HUES64 (cell line): Measurements from ENCODE around the gene ZNF358. TPM values are rescaled to one million over a fixed set of nuclear protein-coding genes. Genes with fewer than 3 reads are reported as not detected.

Source experiments
- H3K27ac ChIP-seq: 2 replicates; pipeline ENCODE4 v1.7.0; 2013; ENCODE audit warnings: low read depth, low read length, inconsistent platforms
- H3K27me3 ChIP-seq: 2 replicates; pipeline ENCODE4 v1.6.1; 2013; ENCODE audit warnings: mild to moderate bottlenecking, low read length; ENCODE audit not compliant: insufficient read depth
- H3K36me3 ChIP-seq: 2 replicates; pipeline ENCODE4 v1.6.1; 2013; ENCODE audit warnings: mild to moderate bottlenecking, low read length; ENCODE audit not compliant: insufficient read depth
- H3K4me1 ChIP-seq: 2 replicates; pipeline ENCODE4 v1.6.1; 2013; ENCODE audit warnings: mild to moderate bottlenecking, low read length, moderate library complexity; ENCODE audit not compliant: insufficient read depth
- H3K4me3 ChIP-seq: 2 replicates; pipeline ENCODE4 v1.5.1; 2013; ENCODE audit warnings: mild to moderate bottlenecking, low read length, moderate library complexity
- H3K9ac ChIP-seq: 2 replicates; pipeline ENCODE4 v1.6.1; 2013; ENCODE audit warnings: mild to moderate bottlenecking, low read depth, low read length
- H3K9me3 ChIP-seq: 2 replicates; pipeline ENCODE4 v1.6.1; 2013; ENCODE audit warnings: low read depth, low read length; ENCODE audit not compliant: insufficient read depth
- WGBS: fragments of 150-250, 120-280 bp; methylation state at CpG from one replicate; pipeline ENCODE4 v1.1.7; 2013; ENCODE audit warnings: missing lambda C conversion rate; 5-methylcytosine and 5-hydroxymethylcytosine counted together
- polyA plus RNA-seq, 2 experiments: library from polyadenylated mRNA; stranded (reverse); fragments of 50-300 nt; gene quantifications; one replicate each; pipeline ENCODE4 v1.2.3, GENCODE V29; 2013

The ZNF358 gene
- 39.2 TPM for polyA plus RNA-seq (2013, experiment 1 of 2)
- polyA plus RNA-seq (2013, experiment 2 of 2) = 51.6 TPM

DNA sequence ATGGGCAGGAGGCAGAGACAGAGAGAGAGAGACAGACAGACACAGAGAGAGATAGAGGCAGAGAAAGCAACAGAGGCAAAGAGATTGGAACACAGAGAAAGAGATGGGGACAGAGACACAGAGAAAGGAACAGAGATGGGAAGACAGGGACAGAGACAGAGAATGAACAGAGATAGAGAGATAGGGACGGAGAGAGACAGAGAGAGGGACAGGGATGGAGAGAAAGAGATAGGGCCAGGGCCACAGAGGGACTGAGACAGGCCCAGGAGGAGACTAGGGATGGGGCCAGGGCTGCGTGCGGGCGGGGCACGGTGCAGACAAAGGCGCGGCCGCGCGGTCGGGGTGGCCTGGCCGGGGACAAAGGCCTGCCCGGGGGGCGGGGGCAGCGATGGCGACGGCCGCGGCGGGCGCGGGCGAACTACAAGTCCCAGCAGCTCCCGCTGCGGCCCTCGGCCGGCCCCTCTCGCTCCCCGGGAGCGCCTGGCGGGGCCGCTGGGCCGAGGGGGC lies at the start of gene ZNF358:
ZNF358 (plus strand) TSS at position 459 of the 507 bp plus-strand sequence. CDS start 3,140 bp downstream, outside the sequence.
- H3K36me3 ChIP-seq = 0 out of 2 replicates have a peak, but pooled peaks cover 9% of the 10 kb centered on the region
- H3K27me3 ChIP-seq = no peaks in the 10 kb centered on the region
- H3K27ac ChIP-seq = peak within 1 kb of the TSS; percentile 49; the same call in 1 of the 2 replicates
- H3K4me3 ChIP-seq = peak within 1 kb of the TSS; percentile 86
- no peaks in the 10 kb centered on the region for H3K9me3 ChIP-seq
- peaks cover 7% of the 10 kb centered on the region for H3K4me1 ChIP-seq
- peak within 1 kb of the TSS; percentile 92 for H3K9ac ChIP-seq
- 2% methylated on average over 33 of the region's 33 CpGs for WGBS

DNA sequence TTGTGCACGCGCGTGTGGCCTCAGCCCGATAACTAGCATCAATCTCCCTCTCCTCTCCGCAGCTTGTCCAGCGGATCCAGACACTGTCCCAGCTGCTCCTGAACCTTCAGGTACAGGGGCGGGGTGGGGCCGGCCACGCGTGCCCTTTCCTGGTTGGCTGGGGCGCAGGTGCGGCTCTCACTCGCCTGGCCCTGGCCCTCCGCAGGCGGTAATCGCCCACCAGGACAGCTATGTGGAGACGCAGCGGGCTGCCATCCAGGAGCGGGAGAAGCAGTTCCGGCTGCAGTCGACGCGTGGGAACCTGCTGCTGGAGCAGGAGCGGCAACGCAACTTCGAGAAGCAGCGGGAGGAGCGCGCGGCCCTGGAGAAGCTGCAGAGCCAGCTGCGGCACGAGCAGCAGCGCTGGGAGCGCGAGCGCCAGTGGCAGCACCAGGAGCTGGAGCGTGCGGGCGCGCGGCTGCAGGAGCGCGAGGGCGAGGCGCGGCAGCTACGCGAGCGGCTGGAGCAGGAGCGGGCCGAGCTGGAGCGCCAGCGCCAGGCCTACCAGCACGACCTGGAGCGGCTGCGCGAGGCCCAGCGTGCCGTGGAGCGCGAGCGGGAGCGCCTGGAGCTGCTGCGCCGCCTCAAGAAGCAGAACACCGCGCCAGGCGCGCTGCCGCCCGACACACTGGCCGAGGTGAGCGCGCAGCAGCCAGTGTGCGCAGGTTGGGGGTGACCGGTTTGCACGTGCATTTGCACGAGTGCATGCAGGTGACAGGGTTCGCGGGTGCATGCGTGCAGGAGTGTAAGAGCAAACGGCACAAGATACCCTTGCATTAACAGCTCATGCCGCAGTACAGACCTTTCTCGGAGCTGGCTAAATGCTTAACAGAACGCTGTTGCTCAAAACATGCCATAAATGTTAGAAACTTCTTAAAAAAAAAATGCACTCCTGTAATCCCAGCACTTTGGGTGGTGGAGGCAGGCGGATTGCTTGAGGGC lies 48.6 kb upstream of the ZNF358 start:
- peaks cover 54% of the 10 kb centered on the region for H3K36me3 ChIP-seq
- WGBS = 97% methylated on average over 86 of the region's 86 CpGs
- H3K27ac ChIP-seq = no peak overlapping the region
- H3K9ac ChIP-seq = no peak overlapping the region
- no peaks in the 10 kb centered on the region for H3K27me3 ChIP-seq
- no peaks in the 10 kb centered on the region for H3K4me1 ChIP-seq
- no peaks in the 10 kb centered on the region for H3K9me3 ChIP-seq
- no peak overlapping the region for H3K4me3 ChIP-seq

DNA sequence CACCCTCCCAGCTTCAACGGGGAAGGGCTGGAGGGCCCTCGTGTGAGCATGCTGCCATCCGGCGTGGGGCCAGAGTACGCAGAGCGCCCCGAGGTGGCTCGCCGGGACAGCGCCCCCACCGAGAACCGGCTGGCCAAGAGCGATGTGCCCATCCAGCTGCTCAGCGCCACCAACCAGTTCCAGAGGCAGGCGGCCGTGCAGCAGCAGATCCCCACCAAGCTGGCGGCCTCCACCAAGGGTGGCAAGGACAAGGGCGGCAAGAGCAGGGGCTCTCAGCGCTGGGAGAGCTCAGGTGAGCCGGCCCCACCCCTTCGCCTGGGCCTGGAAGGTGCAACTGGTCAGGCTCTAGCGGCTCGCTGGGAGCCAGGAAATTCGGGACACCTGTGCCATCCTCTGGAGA lies 47.1 kb upstream of the ZNF358 start:
- Histone ChIP-seq H3K4me1 (no peaks in the 10 kb centered on the region), H3K4me3 (no peak overlapping the region), H3K9ac (no peak overlapping the region), H3K36me3 (peaks cover 44% of the 10 kb centered on the region), H3K9me3 (no peaks in the 10 kb centered on the region), H3K27me3 (no peaks in the 10 kb centered on the region), H3K27ac (no peak overlapping the region)
- WGBS = 91% methylated on average over 24 of the region's 24 CpGs

DNA sequence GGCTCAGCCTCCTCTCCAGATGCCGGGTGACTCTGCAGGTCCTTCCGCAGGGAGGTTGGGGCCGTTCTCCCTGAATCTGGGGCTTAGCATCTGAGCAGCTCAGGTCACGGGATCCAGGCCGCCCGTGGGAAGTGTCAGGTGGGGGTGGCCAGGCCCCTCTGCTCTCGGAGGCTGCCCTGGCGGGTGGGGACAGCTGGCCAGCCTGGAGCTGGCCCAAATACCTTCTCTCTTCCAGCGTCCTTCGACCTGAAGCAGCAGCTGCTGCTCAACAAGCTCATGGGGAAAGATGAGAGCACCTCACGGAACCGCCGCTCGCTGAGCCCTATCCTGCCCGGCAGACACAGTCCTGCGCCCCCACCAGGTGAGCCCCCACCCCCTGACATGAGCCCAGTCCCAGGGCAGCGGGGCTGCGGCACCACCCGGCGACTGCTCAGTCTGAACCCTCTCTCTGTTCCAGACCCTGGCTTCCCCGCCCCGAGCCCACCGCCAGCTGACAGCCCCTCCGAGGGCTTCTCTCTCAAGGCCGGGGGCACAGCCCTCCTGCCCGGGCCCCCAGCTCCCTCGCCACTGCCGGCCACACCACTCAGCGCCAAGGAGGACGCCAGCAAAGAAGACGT lies 46.1 kb upstream of the ZNF358 start:
- Histone ChIP-seq H3K4me3 (no peak overlapping the region), H3K9me3 (no peaks in the 10 kb centered on the region), H3K36me3 (peaks cover 37% of the 10 kb centered on the region), H3K27ac (no peak overlapping the region), H3K27me3 (no peaks in the 10 kb centered on the region), H3K9ac (no peak overlapping the region), H3K4me1 (no peaks in the 10 kb centered on the region)
- 95% methylated on average over 31 of the region's 31 CpGs for WGBS

DNA sequence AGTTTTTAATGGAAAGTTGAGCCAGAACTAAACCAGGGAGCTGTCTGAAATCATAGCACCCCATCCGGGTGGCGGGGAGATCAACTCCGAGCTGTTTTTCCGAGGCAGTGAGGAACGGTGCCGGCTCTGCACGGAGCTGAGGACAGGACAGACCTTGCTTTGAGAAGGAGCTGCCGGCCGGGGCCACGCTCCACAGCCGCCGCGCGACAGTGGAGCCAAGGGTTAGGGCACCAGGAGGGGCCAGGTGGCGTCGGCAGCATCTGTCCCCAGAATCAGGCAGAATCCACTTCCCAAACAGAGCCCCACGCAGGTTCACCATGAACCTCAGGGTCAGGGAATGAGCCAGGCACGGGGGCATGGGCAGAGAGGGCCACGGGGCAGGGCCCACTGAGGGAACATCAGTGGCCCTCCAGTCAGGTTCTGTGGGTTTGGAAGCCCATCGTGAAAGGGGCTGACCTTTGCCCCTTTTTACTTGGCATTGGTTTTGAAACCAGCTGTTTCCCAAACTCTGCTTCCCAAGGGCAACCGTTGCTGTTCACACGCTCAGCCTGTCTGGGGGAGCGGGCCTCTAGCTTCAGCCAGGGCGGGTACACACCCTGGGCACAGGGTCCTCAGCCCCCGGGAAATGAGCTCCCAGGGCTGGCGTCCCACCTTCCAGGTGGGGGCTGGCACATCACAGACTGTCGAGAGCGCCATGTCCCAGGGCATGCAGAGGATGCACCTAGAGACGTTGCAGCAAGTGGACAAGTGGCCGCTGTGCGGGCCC lies 45.2 kb upstream of the ZNF358 start:
- no peaks in the 10 kb centered on the region for H3K4me1 ChIP-seq
- H3K9me3 ChIP-seq = no peaks in the 10 kb centered on the region
- H3K36me3 ChIP-seq = peaks cover 28% of the 10 kb centered on the region
- H3K9ac ChIP-seq = no peak overlapping the region
- WGBS = 96% methylated on average over 31 of the region's 31 CpGs
- no peak overlapping the region for H3K4me3 ChIP-seq
- no peak overlapping the region for H3K27ac ChIP-seq
- H3K27me3 ChIP-seq = no peaks in the 10 kb centered on the region

DNA sequence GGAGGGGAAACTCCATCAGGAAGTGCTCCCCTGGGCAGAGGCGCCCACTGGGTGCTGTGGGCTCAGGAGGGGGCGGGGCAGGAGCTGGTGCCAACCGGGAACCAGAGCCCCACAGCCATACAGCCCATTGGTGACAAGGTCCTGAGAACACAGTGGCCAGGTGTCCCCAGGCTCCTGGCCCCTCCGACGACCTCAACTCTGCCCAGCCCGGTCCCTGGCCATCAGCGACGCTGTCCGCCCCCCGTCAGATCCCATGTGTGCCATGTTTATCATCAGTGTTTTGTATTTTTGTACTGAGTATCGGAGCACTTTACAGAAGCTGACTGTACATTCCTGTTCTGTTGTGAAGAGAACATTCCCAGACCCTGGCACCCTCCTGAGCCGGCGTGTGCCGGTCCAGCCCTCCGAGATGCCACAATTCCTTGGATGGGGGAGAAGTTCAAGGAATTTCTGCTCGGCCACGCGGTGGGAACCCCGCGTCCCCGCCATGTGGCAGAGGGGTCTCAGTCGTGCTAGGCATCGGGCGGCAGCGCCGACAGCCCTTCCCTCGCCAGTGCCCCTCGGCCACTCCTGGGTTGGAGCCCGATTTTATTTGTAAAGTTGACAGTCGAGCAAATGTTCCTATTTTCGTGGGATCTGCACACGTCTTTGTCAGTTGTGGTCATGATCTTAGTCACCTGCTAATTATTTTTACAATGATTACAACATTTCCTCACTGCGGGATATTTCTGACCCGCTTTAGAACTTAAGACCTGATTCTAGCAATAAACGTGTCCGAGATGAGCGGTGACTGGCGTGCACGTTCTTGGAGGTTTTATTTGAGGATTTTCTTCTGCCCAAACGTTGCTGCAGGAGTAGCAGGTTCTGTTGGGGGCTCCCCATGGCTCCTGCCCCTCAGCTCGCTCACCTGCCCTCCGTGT lies 43.9 kb upstream of the ZNF358 start:
- H3K4me1 ChIP-seq = no peaks in the 10 kb centered on the region
- 91% methylated on average over 42 of the region's 42 CpGs for WGBS
- no peaks in the 10 kb centered on the region for H3K27me3 ChIP-seq
- H3K4me3 ChIP-seq = no peak overlapping the region
- no peak overlapping the region for H3K9ac ChIP-seq
- H3K27ac ChIP-seq = no peak overlapping the region
- no peaks in the 10 kb centered on the region for H3K9me3 ChIP-seq
- H3K36me3 ChIP-seq = peaks cover 28% of the 10 kb centered on the region

DNA sequence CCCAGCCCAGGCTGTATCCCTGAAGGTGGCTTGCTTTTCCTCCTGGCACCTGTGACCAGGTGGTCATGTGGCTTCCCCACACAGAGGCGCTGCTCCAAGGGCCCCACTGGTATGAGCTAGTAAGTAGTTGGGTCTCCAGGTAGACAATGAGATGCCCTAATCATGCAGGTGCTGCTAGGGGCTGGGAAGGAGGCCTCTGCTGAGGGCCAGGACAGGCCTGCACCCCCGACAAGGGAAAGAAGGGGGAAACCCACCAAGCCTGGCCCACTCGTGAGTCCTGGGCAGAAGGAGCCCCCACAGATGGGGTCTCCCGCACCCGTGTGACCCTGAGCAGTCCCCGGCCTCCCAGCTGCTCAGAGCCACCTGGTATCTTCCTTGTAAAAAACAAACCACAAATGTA lies 40.2 kb upstream of the ZNF358 start:
- no peaks in the 10 kb centered on the region for H3K27me3 ChIP-seq
- H3K27ac ChIP-seq = no peak overlapping the region
- H3K9ac ChIP-seq = no peak overlapping the region
- H3K4me3 ChIP-seq = no peak overlapping the region
- H3K36me3 ChIP-seq = peaks cover 6% of the 10 kb centered on the region; the same call in 1 of the 2 replicates
- no peaks in the 10 kb centered on the region for H3K9me3 ChIP-seq
- H3K4me1 ChIP-seq = peaks cover 4% of the 10 kb centered on the region; the same call in 1 of the 2 replicates
- WGBS = 93% methylated on average over 6 of the region's 6 CpGs

DNA sequence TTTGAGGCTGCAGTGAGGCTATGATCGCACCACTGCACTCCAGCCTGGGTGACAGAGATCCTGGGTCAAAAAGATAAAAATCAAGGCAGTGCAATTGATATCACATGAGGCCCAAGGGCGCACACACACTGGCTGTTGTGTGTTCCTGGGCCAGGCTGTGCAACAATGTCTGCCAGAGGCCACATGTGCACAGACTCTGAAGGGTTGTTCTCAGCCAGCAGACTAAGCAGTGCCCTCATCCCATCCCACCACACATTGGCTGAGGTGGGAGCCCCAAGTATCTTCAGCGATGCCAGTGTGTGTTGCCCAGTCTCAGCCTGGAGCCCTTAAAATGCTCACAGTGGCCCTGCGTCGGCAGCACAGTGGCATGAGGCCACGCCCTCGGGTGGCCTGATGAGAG lies 39.7 kb upstream of the ZNF358 start:
- Histone ChIP-seq H3K9ac (no peak overlapping the region), H3K4me3 (no peak overlapping the region), H3K27ac (no peak overlapping the region), H3K4me1 (peaks cover 5% of the 10 kb centered on the region; the same call in 1 of the 2 replicates), H3K27me3 (no peaks in the 10 kb centered on the region), H3K36me3 (peaks cover 6% of the 10 kb centered on the region; the same call in 1 of the 2 replicates), H3K9me3 (no peaks in the 10 kb centered on the region)
- 93% methylated on average over 7 of the region's 7 CpGs for WGBS

DNA sequence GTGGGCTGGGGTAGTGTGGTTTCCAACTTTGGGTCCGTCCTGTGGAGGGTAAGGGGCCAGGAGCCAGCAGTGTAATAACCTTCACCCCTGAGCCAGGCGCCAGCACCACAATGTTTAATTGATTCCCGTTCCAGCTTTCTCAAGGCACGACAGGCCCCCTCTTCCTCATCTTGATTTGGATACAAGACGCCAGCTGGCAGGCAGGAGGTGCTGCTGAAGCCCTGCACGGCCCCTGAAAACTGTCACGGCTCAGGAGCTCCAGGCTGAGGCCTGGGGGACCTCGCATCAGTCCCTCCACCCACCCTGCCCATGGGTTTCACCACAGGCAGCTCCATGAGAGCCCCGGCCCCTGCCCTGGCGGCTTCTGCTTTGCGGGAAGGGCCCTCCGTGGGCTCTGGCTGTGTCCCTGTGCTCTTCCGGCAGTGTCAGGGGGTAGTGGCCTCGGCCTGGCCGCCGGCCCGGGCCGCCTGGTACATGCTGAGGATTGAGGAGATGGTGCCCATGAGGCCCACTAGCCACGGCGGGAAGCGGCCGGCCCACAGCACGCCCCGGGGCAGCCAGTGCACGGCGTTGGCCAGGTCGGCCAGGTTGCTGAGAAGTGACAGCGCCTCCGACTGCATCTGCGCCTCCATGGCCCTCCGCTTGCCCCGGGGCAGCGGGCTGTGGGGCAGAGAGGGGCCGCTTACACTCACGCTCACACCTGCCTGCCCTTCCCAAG lies 39.0 kb upstream of the ZNF358 start:
- Histone ChIP-seq H3K9me3 (no peaks in the 10 kb centered on the region), H3K4me3 (no peak overlapping the region), H3K4me1 (peaks cover 5% of the 10 kb centered on the region; the same call in 1 of the 2 replicates), H3K27me3 (no peaks in the 10 kb centered on the region), H3K36me3 (peaks cover 3% of the 10 kb centered on the region; the same call in 1 of the 2 replicates), H3K9ac (no peak overlapping the region), H3K27ac (no peak overlapping the region)
- WGBS = 92% methylated on average over 35 of the region's 35 CpGs
